GM18526 (cell line): Measurements from ENCODE around the gene HAP1.

Experiments used
- POLR2A ChIP-seq: IDR thresholded peaks from 3 replicates; pipeline ENCODE4 v1.6.1; 2011; ENCODE audit not compliant: insufficient read length; ENCODE audit errors: extremely low read depth

Gene HAP1

DNA sequence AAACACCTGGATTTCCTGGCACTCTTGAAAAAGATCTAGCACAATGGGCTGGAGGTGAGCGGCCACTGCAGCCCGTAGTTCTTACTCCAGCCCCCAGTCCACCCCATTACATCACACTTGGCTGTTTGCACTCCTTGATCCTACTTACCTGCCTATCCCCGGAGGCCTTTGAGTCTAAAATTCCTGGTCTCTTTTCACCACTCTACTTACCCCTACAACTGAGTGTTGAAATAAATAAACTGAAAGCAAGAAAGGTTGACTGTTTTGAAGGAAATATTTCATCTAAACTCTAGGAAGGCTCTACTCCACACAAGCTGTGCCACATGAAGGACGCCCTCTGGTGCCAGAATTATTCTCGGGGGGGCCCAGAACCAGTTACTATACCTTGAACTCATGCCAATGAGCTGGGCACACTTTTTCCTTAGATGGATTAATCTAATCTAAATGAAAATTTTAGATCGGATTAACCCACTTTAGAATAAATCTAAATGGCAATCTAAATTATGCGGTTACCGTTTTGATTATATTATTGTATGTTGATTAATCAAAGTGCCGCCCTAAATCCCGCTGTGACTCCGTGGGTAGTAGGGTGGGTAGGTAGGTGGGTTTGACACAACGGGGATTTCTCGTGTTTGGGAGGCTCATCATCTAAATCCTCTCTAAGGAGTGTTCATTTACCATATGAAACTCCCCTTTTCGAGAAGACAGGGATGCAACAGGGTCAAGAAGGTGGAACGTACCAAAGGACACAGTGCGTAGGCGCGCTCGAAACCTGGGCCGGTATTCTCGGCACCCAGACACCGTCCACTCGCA is 46.4 kb downstream of the HAP1 start:
- TF ChIP-seq POLR2A, result no peak

GRCh38 chr17:41686281-41686680 is 48.2 kb downstream of the HAP1 start:
- TF ChIP-seq POLR2A, result no peak

DNA sequence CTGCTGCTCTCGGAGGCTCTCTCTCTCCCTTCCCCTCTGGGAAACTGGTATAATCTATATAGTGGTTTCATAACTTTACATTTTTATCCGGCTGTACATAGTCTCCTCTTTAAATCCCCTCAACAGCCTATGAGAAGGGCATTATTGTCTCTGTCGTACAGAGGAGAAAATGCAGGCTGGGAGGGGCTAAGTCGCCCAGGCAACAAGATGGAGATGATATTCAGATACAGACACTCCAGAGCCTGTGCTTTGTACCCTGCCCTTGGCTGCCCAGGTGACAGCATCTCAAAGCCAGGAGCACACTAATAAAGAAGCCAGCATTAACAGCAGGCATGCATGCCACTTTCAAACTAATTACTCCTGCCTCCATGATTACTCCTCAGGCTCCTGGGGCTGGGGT is 50.4 kb downstream of the HAP1 start:
- no peak for TF ChIP-seq POLR2A

DNA sequence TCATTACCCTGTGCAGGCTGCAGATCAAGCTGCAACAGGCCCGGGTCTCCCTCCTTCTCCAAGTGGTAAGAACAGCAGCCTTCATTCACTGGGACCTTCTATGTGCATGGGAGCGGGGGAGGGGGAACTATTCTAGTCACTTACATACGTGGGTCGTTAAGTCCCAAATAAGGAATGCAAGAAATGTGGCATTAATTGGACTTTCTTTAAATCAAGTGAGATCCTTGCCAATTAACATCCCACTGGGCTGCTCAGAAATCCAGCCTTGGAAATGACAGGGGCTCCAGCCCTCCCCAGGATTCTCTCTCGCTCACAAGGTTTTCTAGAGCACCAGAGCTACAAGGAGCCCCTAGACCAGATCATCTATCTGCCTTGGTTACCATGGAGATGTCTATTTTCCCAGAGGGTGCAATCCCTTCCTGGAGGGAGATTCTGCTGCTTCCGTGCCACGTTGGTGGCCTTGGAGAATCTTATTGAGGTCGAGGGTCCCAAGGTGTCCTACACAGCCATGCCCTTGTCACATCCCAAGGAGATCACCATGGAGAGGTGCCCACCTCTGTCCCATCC is 50.9 kb downstream of the HAP1 start:
- no peak for TF ChIP-seq POLR2A

- no peak for TF ChIP-seq POLR2A
Observed at GRCh38 chr17:41682631-41683030, 51.8 kb downstream of the HAP1 start.

DNA sequence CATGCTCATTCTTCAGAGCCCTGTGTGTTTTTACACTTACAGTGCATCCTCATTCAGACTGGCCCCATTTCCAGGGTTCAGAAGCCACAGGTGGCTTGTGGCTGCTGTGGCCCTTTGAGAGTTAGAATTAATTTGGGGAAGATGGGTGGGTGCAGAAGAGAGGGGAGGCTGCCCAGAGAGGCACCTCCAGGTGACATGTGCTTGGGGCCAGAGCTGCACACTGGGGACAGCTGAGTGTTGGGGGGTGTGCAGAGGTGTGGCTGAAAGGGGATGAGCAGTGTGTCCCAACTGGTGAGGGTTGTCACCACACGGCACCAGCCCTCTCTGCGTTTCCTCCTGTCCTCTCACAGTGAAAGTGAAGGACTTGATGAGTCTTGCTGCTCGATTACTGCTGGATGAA is 52.7 kb downstream of the HAP1 start:
- TF ChIP-seq POLR2A, result no peak

DNA sequence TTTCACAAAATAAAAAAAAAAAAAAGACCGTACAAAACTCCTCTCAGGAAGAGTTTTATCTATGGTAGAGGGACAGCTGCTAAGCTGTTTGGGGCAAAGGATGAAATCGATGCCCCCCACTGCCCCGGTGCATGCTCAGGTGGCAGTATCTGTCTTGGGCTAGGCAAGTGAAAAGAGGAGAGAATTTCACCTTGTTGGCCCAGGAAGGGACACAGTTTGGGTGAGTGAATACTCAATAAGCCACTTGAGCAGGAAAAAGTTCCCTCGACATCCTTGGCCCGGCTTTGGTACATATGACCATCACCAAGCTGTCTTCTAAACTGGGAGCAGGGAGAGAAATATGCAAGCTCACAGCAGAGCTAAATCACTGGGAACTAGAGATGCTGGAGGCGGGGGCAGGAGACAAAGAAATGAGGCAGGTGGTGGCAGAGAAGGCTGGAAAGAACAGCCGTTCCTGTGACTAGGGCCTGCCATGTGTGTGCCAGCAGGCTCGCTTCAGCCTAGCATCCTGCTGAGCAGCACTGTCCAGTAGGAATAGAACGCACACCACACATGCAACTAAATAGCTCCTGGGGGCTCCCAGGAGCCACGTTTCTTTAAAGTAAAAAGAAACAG is 53.9 kb downstream of the HAP1 start:
- TF ChIP-seq POLR2A, result no peak

DNA sequence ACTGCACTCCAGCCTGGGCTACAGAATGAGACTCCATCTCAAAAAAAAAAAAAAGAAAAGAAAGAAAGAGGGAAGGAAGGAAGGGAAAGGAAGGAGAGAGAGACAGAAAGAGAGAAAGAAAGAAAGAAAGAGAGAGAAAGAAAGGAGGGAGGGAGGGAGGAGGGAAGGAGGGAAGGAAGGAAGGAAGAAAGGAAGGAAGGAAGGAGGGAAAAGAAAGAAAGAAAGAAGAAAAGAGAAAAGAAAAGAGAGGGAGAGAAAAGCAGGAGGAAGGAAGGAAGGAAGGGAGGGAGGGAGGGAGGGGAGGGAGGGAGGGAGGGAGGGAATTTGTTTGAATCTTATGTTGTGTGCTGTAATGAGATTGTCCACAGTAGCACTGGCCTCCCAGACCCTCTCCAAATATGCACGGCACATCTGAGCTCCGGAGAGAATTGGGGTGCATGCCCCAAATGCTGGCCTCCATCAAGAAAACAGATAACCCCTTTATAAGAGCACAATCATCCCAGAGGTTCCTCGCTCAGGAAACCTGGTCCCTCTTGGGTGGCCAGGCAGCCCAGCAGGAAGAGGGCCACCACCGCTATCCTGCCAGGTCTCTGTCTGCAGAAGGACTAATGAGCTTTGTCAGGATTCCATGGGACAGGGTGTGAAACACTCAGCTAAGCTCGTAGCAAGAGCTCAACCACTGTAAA is 54.6 kb downstream of the HAP1 start:
- no peak for TF ChIP-seq POLR2A

DNA sequence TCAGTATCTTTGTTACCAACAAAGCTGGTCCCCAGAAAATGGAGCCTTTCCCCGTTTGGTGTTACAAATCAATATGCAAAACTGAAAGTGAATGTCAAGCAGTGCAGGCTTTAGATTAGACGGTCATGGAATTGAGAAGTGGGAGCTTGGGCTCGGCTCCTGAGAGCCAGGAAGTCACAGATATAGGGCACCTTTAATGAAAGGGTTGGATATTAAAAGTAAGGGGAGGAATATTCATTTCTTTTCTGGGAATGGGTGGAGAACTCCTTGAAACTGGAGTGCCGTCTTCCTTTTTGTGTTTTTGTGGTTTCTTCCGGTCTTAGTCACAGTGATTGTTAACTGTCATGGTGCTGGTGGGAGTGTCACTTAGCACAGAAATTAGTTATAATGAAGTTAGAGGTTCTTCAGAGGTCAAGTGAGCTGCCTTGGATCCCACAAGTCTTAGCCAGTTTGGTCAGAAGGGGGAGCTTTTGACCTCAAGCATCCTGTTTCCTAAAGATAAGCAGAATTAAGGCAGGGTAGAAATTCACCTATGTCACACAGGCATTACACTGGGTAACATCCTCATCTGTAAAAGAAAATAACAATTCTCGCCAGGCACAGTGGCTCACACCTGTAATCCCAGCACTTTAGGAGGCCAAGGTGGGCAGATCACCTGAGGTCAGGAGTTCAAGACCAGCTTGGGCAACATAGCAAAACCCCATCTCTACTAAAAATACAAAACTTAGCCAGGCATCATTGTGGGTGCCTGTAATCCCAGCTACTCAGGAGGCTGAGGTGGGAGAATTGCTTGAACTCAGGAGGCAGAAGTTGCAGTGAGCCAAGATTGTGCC is 55.3 kb downstream of the HAP1 start:
- no peak for TF ChIP-seq POLR2A

- TF ChIP-seq POLR2A, result peak; percentile 53
Observed at GRCh38 chr17:41678411-41678906, 56.0 kb downstream of the HAP1 start.

- TF ChIP-seq POLR2A, result no peak
Observed at GRCh38 chr17:41676058-41676419, 58.4 kb downstream of the HAP1 start.
